Cardiac fibroblast (primary cell): Measurements from ENCODE around the gene STK38L.

Source experiments
- DNase-seq, 2 donors: peaks; one replicate each; pipeline versions ENCODE4 v3.0.0 to v3.0.0-alpha.2; 2010; ENCODE audit warnings: low read depth in 2 of 2
- H3K4me3 ChIP-seq, 2 donors: replicated peaks in 1 of 2; 1 replicate in 1 of 2; 2 replicates in 1 of 2; pipeline ENCODE4 v1.5.1; 2011; ENCODE audit warnings: low read depth in 2 of 2, low read length in 2 of 2, mild to moderate bottlenecking in 2 of 2, moderate library complexity in 1 of 2
- TF ChIP-seq, protein P1 (sequence below): IDR thresholded peaks from one replicate; pipeline ENCODE4 v1.5.1; 2011; ENCODE audit warnings: low read depth, mild to moderate bottlenecking, low read length, inconsistent platforms

STK38L gene

DNA sequence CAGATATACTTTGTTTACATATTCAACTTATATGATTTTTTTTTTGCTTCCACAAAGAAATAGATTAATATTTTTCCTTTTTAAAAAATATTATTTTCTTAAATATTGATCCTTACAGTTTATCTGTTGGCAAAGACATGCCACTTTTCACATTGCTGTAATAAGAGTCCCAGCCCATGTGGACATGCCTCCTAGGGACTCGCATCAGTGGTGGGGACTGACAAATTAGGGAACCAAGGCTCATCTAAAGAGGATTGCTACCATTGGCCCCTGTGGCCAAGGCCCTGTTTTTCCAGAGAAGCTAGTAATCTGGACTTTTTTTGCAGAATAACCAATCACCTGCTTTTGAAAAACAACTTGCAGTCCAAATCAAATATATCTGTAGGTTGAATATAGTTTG is 60.8 kb downstream of the STK38L start:
- TF ChIP-seq, protein P1, sequence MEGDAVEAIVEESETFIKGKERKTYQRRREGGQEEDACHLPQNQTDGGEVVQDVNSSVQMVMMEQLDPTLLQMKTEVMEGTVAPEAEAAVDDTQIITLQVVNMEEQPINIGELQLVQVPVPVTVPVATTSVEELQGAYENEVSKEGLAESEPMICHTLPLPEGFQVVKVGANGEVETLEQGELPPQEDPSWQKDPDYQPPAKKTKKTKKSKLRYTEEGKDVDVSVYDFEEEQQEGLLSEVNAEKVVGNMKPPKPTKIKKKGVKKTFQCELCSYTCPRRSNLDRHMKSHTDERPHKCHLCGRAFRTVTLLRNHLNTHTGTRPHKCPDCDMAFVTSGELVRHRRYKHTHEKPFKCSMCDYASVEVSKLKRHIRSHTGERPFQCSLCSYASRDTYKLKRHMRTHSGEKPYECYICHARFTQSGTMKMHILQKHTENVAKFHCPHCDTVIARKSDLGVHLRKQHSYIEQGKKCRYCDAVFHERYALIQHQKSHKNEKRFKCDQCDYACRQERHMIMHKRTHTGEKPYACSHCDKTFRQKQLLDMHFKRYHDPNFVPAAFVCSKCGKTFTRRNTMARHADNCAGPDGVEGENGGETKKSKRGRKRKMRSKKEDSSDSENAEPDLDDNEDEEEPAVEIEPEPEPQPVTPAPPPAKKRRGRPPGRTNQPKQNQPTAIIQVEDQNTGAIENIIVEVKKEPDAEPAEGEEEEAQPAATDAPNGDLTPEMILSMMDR, result no peak
- DNase-seq, result no peak
- H3K4me3 ChIP-seq, result no peak overlapping the region

DNA sequence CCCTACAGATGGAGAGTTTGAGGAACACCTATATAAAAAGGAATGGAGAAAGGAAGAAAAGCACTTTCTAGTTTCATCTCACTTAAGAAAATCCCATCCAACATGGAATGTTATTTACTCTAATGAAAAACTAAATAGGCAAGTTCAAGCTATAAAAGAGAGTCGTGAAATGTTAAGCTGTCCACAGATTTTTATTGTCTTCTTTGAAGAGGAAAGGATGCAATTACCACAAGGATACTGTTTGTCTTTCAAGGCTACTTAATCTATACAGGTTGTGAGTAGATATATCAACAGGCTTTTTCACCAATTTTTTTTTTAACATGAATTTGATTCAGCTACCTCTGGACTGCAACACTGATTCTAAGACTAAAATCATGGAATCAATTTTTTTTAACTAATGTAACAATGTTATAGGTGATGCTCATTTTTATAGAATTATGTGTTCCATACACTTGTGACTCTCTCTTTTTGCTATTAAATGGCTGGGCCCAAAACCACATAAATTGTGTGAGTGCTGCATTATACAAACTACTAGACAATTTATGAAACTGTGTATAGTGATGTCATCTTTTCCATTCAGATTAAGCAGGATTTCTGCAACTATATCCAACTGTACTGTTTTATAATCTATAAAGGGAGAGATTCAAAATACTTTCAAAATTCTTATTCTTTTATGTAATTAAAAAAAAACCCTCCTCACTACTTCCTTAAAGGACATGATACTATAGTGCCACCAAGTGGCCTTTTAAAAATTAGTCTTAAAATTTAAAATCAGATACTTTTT is 61.8 kb downstream of the STK38L start:
- H3K4me3 ChIP-seq, result no peak overlapping the region
- DNase-seq, result peak; percentile 73 to 78
- TF ChIP-seq, protein P1, result peak; percentile 38

DNA sequence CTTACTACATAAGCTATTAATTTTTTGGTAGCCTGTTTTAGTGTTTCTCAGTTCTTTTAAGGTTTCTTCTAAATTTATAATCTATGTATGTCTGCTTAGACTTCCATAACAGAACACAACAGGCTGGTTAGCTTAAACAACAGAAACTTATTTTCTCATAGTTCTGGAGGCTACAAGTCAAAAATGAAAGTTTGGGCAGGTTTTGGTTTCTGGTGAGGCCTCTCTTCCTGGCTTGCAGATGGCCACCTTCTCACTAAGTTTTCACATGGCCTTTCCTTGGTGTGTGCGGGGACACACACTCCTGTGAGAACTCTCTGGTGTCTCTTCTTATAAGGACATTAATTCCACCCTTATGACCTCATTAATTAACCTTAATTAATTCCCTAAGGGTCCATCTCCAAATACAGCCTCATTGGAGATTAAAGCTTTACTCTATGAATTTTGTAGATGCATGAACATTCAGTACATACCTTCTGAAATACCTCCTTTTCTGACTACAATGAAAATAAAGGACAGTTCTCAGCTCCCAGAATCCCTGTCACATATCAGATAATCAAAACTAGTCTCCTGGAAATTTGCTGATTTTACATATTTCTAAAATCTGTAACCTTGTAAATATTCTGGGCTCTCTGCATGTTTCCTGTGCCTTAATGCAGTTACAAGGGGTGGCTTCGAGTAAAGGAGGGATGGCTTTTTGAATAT is 65.4 kb downstream of the STK38L start:
- DNase-seq, result no peak
- TF ChIP-seq, protein P1, result no peak
- H3K4me3 ChIP-seq, result no peak overlapping the region

DNA sequence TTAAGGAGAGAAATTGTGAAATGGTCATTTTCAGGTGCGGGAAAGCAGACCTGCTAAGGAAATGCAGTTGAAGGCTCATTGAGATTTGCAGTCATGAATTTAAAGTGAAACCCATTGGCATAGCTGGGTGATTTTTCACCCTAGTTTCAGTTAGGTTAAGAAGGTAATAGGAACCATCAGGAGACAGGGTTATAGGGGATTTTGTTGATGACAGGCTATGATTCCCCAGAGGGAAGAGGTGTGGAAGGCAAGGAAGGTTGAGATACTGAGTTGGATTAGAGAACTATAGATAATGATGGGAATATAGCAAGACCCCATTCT is 65.9 kb downstream of the STK38L start:
- no peak for DNase-seq
- TF ChIP-seq, protein P1, result no peak
- no peak overlapping the region for H3K4me3 ChIP-seq

DNA sequence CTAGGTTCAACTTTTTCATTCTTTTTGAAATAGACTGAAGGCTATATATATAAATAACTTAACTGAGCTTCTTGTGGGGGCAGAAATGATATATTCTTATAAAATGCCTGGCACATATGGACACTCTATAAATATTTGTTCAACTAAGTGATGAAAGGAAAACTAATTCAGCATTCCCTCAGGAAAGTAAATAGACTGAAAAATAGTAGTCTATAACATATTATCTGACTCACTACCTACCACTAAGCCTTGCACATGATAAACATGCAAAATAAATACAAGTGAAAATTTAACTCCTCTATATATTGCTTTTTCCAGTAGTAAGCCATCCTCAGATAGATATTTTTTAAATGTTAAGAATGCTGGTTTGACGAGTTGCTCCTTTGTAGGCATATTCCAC is 72.9 kb downstream of the STK38L start:
- H3K4me3 ChIP-seq, result no peak overlapping the region
- no peak for DNase-seq
- TF ChIP-seq, protein P1, result no peak

DNA sequence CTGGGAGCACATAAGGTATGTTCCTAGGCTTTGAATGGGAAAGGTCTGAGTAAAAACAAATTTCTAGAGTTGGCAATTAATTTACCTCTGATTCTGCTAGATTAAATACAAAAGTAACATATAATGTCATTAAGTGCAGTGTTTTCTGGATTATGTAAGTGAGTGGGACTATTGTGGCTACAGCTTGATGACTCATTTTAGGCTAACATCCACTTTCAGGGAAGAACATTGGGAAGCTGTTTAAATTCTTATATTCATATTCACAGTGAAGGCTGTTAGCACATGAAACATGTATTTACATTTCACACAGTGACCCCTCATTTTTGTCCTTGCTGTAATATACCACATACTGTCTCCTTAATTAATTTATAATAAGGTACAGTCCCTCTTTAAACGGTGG is 75.3 kb downstream of the STK38L start:
- peak; percentile 49 to 63 for DNase-seq
- H3K4me3 ChIP-seq, result no peak overlapping the region
- TF ChIP-seq, protein P1, result no peak
